Measurements from ENCODE around the gene GTF2F2. TPM values are rescaled to one million over a fixed set of nuclear protein-coding genes. Genes with fewer than 3 reads are reported as not detected.

Gene GTF2F2
- total RNA-seq, 2 experiments from 2014 or later: 20.1 to 25.1 TPM

- H4K20me1 ChIP-seq (ENCODE audit: insufficient read depth, low read length): no peaks in the 10 kb centered on the region
- H2AFZ ChIP-seq (ENCODE audit: low read length): no peak overlapping the region
- intact Hi-C loops (cut with micrococcal nuclease; ENCODE audit: unreplicated experiment): no loop called here
- H3K9me2 ChIP-seq (ENCODE audit: insufficient read depth, low read length): no peaks in the 10 kb centered on the region
- no peak overlapping the region for H3K4me2 ChIP-seq (ENCODE audit: low read length)
- H3K4me3 ChIP-seq (ENCODE audit: low read depth, low read length, poor library complexity, severe bottlenecking): no peak overlapping the region
- no peaks in the 10 kb centered on the region for H3K9me3 ChIP-seq (ENCODE audit: low read length)
- TF ChIP-seq CTCF (conservative IDR thresholded peaks at IDR 0.05; ENCODE audit: low read length): no peak
- no peak for TF ChIP-seq EZH2phosphoT487 (IDR thresholded peaks at IDR 0.05; ENCODE audit: borderline replicate concordance, low read depth, low read length)
- BruUV-seq (replicated peaks): no TSS peak
- DNase-seq (ENCODE audit: low spot score): no peak
- POLR2A ChIA-PET: interaction anchor here (0.9 to 1.1 kb wide), 3 partner anchors 10 to 69 kb away, joined by 3 to 4 read pairs (median 3); no protein-coding TSS in a partner anchor
- no peak overlapping the region for H3K27ac ChIP-seq (ENCODE audit: low read depth, low read length, poor library complexity, severe bottlenecking)
- H3K4me1 ChIP-seq (ENCODE audit: insufficient read depth, low read length, poor library complexity, severe bottlenecking): no peaks in the 10 kb centered on the region
- no peaks in the 10 kb centered on the region for H3K36me3 ChIP-seq (ENCODE audit: insufficient read depth, low read length)
- CTCF ChIA-PET (ENCODE audit: unreplicated experiment): no interaction called here
- no peaks in the 10 kb centered on the region for H3K79me2 ChIP-seq (ENCODE audit: insufficient read depth, low read depth, low read length)
Observed at GRCh38 chr13:45231305-45231704, 111.0 kb downstream of the GTF2F2 start.

GRCh38 chr13:45231722-45232121 is 111.4 kb downstream of the GTF2F2 start:
- DNase-seq (ENCODE audit: low spot score): no peak
- Histone ChIP-seq H3K9me3 (ENCODE audit: low read length) (no peaks in the 10 kb centered on the region), H3K9me2 (ENCODE audit: insufficient read depth, low read length) (no peaks in the 10 kb centered on the region), H3K36me3 (ENCODE audit: insufficient read depth, low read length) (no peaks in the 10 kb centered on the region), H3K4me1 (ENCODE audit: insufficient read depth, low read length, poor library complexity, severe bottlenecking) (no peaks in the 10 kb centered on the region), H3K4me3 (ENCODE audit: low read depth, low read length, poor library complexity, severe bottlenecking) (no peak overlapping the region), H4K20me1 (ENCODE audit: insufficient read depth, low read length) (no peaks in the 10 kb centered on the region), H3K27ac (ENCODE audit: low read depth, low read length, poor library complexity, severe bottlenecking) (no peak overlapping the region), H2AFZ (ENCODE audit: low read length) (no peak overlapping the region), H3K4me2 (ENCODE audit: low read length) (no peak overlapping the region), H3K79me2 (ENCODE audit: insufficient read depth, low read depth, low read length) (no peaks in the 10 kb centered on the region)
- intact Hi-C loops (cut with micrococcal nuclease; ENCODE audit: unreplicated experiment): no loop called here
- POLR2A ChIA-PET: interaction anchor here (0.9 to 1.7 kb wide), 4 partner anchors 9 to 69 kb away, joined by 3 to 4 read pairs (median 3); no protein-coding TSS in a partner anchor
- TF ChIP-seq EZH2phosphoT487 (IDR thresholded peaks at IDR 0.05; ENCODE audit: borderline replicate concordance, low read depth, low read length) (no peak), CTCF (conservative IDR thresholded peaks at IDR 0.05; ENCODE audit: low read length) (no peak)
- CTCF ChIA-PET (ENCODE audit: unreplicated experiment): no interaction called here
- no TSS peak for BruUV-seq (replicated peaks)

- no TSS peak for BruUV-seq (replicated peaks)
- no peak overlapping the region for H2AFZ ChIP-seq (ENCODE audit: low read length)
- no peaks in the 10 kb centered on the region for H3K9me2 ChIP-seq (ENCODE audit: insufficient read depth, low read length)
Observed at GRCh38 chr13:45232591-45232990, 112.3 kb downstream of the GTF2F2 start.

More at GRCh38 chr13:45232591-45232990, 112.3 kb downstream of the GTF2F2 start:
- no peaks in the 10 kb centered on the region for H3K4me1 ChIP-seq (ENCODE audit: insufficient read depth, low read length, poor library complexity, severe bottlenecking)
- H3K4me2 ChIP-seq (ENCODE audit: low read length): no peak overlapping the region
- H3K27ac ChIP-seq (ENCODE audit: low read depth, low read length, poor library complexity, severe bottlenecking): no peak overlapping the region
- POLR2A ChIA-PET: interaction anchor here (1.1 to 1.7 kb wide), 2 partner anchors 8 to 12 kb away, joined by 3 to 4 read pairs; no protein-coding TSS in a partner anchor
- no peaks in the 10 kb centered on the region for H3K36me3 ChIP-seq (ENCODE audit: insufficient read depth, low read length)
- TF ChIP-seq EZH2phosphoT487 (IDR thresholded peaks at IDR 0.05; ENCODE audit: borderline replicate concordance, low read depth, low read length) (no peak), CTCF (conservative IDR thresholded peaks at IDR 0.05; ENCODE audit: low read length) (no peak)
- no peaks in the 10 kb centered on the region for H3K9me3 ChIP-seq (ENCODE audit: low read length)
- H3K79me2 ChIP-seq (ENCODE audit: insufficient read depth, low read depth, low read length): no peaks in the 10 kb centered on the region
- intact Hi-C loops (cut with micrococcal nuclease; ENCODE audit: unreplicated experiment): no loop called here
- CTCF ChIA-PET (ENCODE audit: unreplicated experiment): no interaction called here
- DNase-seq (ENCODE audit: low spot score): no peak
- H3K4me3 ChIP-seq (ENCODE audit: low read depth, low read length, poor library complexity, severe bottlenecking): no peak overlapping the region
- no peaks in the 10 kb centered on the region for H4K20me1 ChIP-seq (ENCODE audit: insufficient read depth, low read length)
